PFSK-1 (cell line): ENCODE results near the gene BLID.
A peak's percentile ranks its signal among the peaks of the same experiment; 100 is the strongest.

Experiments used
- FOXP2 ChIP-seq: optimal IDR thresholded peaks from 2 replicates; pipeline ENCODE3; 2011; ENCODE audit warnings: borderline replicate concordance, control low read depth, inconsistent platforms; ENCODE audit not compliant: insufficient read depth; ENCODE audit errors: extremely low read length, extremely low read depth
- POLR2AphosphoS5 ChIP-seq: IDR thresholded peaks from 2 replicates; pipeline ENCODE4 v1.6.1; 2012; ENCODE audit warnings: low read depth, mild to moderate bottlenecking, control low read depth, low read length, moderate library complexity
- REST ChIP-seq, 2 experiments: IDR thresholded peaks; 2 replicates each; pipeline versions ENCODE4 v1.6.1 to v1.8.0; 2011 to 2012; ENCODE audit warnings: low read depth in 2 of 2, low read length in 2 of 2, control low read depth in 1 of 2, inconsistent platforms in 1 of 2, mild to moderate bottlenecking in 1 of 2, moderate library complexity in 1 of 2; ENCODE audit not compliant: insufficient read depth in 1 of 2
- SIN3A ChIP-seq: IDR thresholded peaks from 2 replicates; pipeline ENCODE4 v1.6.1; 2012; ENCODE audit warnings: mild to moderate bottlenecking, low read length, moderate library complexity, borderline replicate concordance; ENCODE audit not compliant: insufficient read depth
- TAF1 ChIP-seq: IDR thresholded peaks from 2 replicates; pipeline ENCODE4 v1.6.1; 2012; ENCODE audit warnings: low read length, control low read depth, borderline replicate concordance; ENCODE audit not compliant: insufficient read depth

BLID gene

GRCh38 chr11:122146475-122146874 lies 30.5 kb upstream of the BLID start:
- TF ChIP-seq POLR2AphosphoS5 = no peak; the same call in 1 of the 2 replicates
- no peak for TF ChIP-seq REST (IDR thresholded peaks at IDR 0.05; ENCODE audit: insufficient read depth in 1 of 2, low read depth in 2 of 2, low read length in 2 of 2)
- no peak for TF ChIP-seq TAF1
- TF ChIP-seq SIN3A = no peak
- no peak for TF ChIP-seq FOXP2

DNA sequence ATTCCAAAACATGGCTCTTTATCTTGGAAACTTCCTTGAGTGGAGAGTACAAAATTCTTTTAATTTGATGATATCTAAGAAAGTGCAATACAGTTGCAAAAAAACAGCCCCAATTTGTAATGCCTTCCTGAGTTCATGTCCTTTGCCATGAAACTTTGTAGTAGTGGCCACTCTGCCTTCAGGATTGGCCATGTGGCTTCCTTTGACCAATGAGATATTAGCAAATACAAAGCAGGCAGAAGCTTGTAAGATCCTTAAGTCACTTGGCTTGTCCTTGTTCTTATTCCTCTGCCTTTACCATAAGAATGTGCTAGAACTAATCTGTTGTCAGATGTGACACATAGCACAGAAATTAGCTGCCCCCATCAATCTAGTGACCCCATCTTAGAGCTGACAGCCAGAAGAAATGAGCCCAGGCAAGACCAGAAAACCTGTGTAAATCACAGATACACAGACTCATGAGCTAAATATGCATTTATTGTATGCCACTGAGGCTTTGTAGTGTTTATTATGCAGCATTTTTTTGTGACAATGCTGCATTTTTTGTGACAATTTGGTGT lies 29.8 kb upstream of the BLID start:
- TF ChIP-seq FOXP2 (no peak), TAF1 (no peak)

GRCh38 chr11:122144752-122145151 lies 28.7 kb upstream of the BLID start:
- no peak for TF ChIP-seq REST (IDR thresholded peaks at IDR 0.05; ENCODE audit: insufficient read depth in 1 of 2, low read depth in 2 of 2, low read length in 2 of 2)
- TF ChIP-seq SIN3A = no peak
- TF ChIP-seq POLR2AphosphoS5 = peak; percentile 27; the same call in 1 of the 2 replicates
- TF ChIP-seq TAF1 = no peak

DNA sequence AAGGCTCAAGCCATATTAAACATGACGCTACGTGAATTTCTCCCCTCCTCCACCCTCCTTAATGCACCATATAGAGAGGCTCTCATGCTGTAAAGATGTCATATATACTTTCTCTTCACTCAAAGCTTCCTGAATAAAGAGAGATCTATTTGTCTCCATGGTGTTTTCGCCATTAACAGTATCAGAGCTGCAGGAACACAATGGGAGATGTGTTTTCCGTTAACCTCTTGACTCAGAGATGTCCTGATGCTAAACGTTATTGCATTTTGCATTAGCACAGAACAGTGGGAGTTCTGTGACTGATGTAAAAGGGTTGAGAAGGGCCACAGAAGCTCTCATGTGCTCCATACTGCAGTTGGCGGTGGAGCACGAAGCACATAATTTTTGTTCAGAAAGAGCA lies 25.7 kb upstream of the BLID start:
- TF ChIP-seq FOXP2 = no peak
- no peak for TF ChIP-seq POLR2AphosphoS5
- no peak for TF ChIP-seq TAF1
- TF ChIP-seq SIN3A = no peak
- TF ChIP-seq REST (IDR thresholded peaks at IDR 0.05; ENCODE audit: insufficient read depth in 1 of 2, low read depth in 2 of 2, low read length in 2 of 2) = no peak

DNA sequence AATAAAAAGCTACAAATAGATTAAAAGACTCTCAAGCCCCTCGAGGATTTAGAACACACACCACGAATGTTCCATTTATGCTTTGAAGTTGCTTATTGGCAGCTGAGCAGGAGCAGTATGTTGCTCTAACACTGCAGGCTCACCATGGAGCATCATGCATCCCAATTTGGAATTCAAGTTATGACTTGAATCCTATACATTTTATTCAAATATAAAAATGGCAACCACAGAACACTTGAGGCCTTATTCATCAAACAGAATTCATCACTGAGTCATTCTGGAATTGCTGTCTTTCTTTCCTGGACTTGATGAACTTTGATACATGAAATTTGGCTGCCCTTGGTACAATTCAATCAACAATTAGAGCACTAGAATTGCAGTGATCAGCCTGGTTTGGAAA lies 24.5 kb upstream of the BLID start:
- no peak for TF ChIP-seq REST (IDR thresholded peaks at IDR 0.05; ENCODE audit: insufficient read depth in 1 of 2, low read depth in 2 of 2, low read length in 2 of 2)
- TF ChIP-seq SIN3A = no peak
- TF ChIP-seq FOXP2 = no peak
- TF ChIP-seq TAF1 = no peak
- no peak for TF ChIP-seq POLR2AphosphoS5
